Measurements from ENCODE around the gene RABAC1. TPM values are rescaled to one million over a fixed set of nuclear protein-coding genes. Genes with fewer than 3 reads are reported as not detected.

The RABAC1 gene
- total RNA-seq, 2 donors from 2014 or later: 114 to 122 TPM

- Histone ChIP-seq H3K36me3 (ENCODE audit: control insufficient read depth, insufficient read depth, low read length) (no peaks in the 10 kb centered on the region), H3K27me3 (ENCODE audit: control insufficient read depth, insufficient read depth, low read length, poor library complexity, severe bottlenecking) (peaks cover 83% of the 10 kb centered on the region), H3K9me3 (ENCODE audit: control insufficient read depth, low read length) (no peaks in the 10 kb centered on the region), H3K27ac (ENCODE audit: low read depth, low read length) (no peak overlapping the region), H3K4me3 (ENCODE audit: low read length) (no peak overlapping the region), H3K4me1 (ENCODE audit: control insufficient read depth, insufficient read depth, low read length) (no peaks in the 10 kb centered on the region), H3K9ac (ENCODE audit: extremely low read depth, low read length, poor library complexity, severe bottlenecking) (no peak overlapping the region)
- WGBS, 2 experiments (ENCODE audit: insufficient coverage in 1 of 2, insufficient read length in 1 of 2): 53 to 56% methylated on average over 5 to 11 of the region's 12 CpGs
- Mint-ChIP-seq H3K9me3 (no peaks in the 10 kb centered on the region), H3K4me1 (peaks cover 5% of the 10 kb centered on the region), H3K27me3 (ENCODE audit: insufficient read depth) (peaks cover 81% of the 10 kb centered on the region), H3K4me3 (no peak overlapping the region), H3K27ac (no peak overlapping the region), H3K36me3 (ENCODE audit: low read depth) (no peaks in the 10 kb centered on the region)
- TF ChIP-seq CTCF (conservative IDR thresholded peaks at IDR 0.05): no peak
- DNase-seq: peak; percentile 78
Measured at GRCh38 chr19:41995959-41996797, 37.1 kb upstream of the RABAC1 start.

- no peak for DNase-seq
- peaks cover 72% of the 10 kb centered on the region for H3K27me3 Mint-ChIP-seq (ENCODE audit: insufficient read depth)
- no peaks in the 10 kb centered on the region for H3K36me3 Mint-ChIP-seq (ENCODE audit: low read depth)
- no peak for TF ChIP-seq CTCF (conservative IDR thresholded peaks at IDR 0.05)
- Histone ChIP-seq H3K36me3 (ENCODE audit: control insufficient read depth, insufficient read depth, low read length) (no peaks in the 10 kb centered on the region), H3K9me3 (ENCODE audit: control insufficient read depth, low read length) (no peaks in the 10 kb centered on the region), H3K27ac (ENCODE audit: low read depth, low read length) (no peak overlapping the region), H3K4me1 (ENCODE audit: control insufficient read depth, insufficient read depth, low read length) (no peaks in the 10 kb centered on the region), H3K9ac (ENCODE audit: extremely low read depth, low read length, poor library complexity, severe bottlenecking) (no peak overlapping the region), H3K27me3 (ENCODE audit: control insufficient read depth, insufficient read depth, low read length, poor library complexity, severe bottlenecking) (peaks cover 75% of the 10 kb centered on the region), H3K4me3 (ENCODE audit: low read length) (no peak overlapping the region)
- no peak overlapping the region for H3K4me3 Mint-ChIP-seq
- WGBS, 2 experiments (ENCODE audit: insufficient coverage in 1 of 2, insufficient read length in 1 of 2): 75 to 84% methylated on average over 14 to 19 of the region's 19 CpGs
- H3K27ac Mint-ChIP-seq: no peak overlapping the region
- H3K9me3 Mint-ChIP-seq: no peaks in the 10 kb centered on the region
- peaks cover 5% of the 10 kb centered on the region for H3K4me1 Mint-ChIP-seq
Measured at GRCh38 chr19:41994994-41995958, 36.2 kb upstream of the RABAC1 start.

GRCh38 chr19:41994521-41994971, 35.4 kb upstream of the RABAC1 start:
- H3K4me3 Mint-ChIP-seq: no peak overlapping the region
- H3K4me1 Mint-ChIP-seq: peaks cover 5% of the 10 kb centered on the region
- Histone ChIP-seq H3K36me3 (ENCODE audit: control insufficient read depth, insufficient read depth, low read length) (no peaks in the 10 kb centered on the region), H3K4me1 (ENCODE audit: control insufficient read depth, insufficient read depth, low read length) (no peaks in the 10 kb centered on the region), H3K9ac (ENCODE audit: extremely low read depth, low read length, poor library complexity, severe bottlenecking) (no peak overlapping the region), H3K27ac (ENCODE audit: low read depth, low read length) (no peak overlapping the region), H3K4me3 (ENCODE audit: low read length) (no peak overlapping the region), H3K9me3 (ENCODE audit: control insufficient read depth, low read length) (no peaks in the 10 kb centered on the region), H3K27me3 (ENCODE audit: control insufficient read depth, insufficient read depth, low read length, poor library complexity, severe bottlenecking) (peaks cover 75% of the 10 kb centered on the region)
- no peak for DNase-seq
- H3K36me3 Mint-ChIP-seq (ENCODE audit: low read depth): no peaks in the 10 kb centered on the region
- no peak for TF ChIP-seq CTCF (conservative IDR thresholded peaks at IDR 0.05)
- H3K9me3 Mint-ChIP-seq: no peaks in the 10 kb centered on the region
- H3K27me3 Mint-ChIP-seq (ENCODE audit: insufficient read depth): peaks cover 64% of the 10 kb centered on the region
- H3K27ac Mint-ChIP-seq: no peak overlapping the region
- 30 to 57% methylated on average over 3 to 13 of the region's 13 CpGs for WGBS, 2 experiments (ENCODE audit: insufficient coverage in 1 of 2, insufficient read length in 1 of 2)
